GM21367 (cell line): Measurements from ENCODE around the gene FBXO22.
"Not testable (repeated sequence)": the region's sequence is repeated elsewhere in the genome, so short reads cannot be mapped to it uniquely, and the experiment has no call there.

Experiments used
- ATAC-seq: cut with Tn5 transposase; IDR thresholded peaks from one replicate; pipeline ENCODE4 v1.9.1; 2021; ENCODE audit not compliant: unreplicated experiment

FBXO22 gene

GRCh38 chr15:75903331-75904239, at the start of gene FBXO22:
Gene FBXO22 (plus strand): TSS chr15:75903878. CDS start chr15:75903964, 86 bp downstream.
- ATAC-seq, result peak; percentile 89

DNA sequence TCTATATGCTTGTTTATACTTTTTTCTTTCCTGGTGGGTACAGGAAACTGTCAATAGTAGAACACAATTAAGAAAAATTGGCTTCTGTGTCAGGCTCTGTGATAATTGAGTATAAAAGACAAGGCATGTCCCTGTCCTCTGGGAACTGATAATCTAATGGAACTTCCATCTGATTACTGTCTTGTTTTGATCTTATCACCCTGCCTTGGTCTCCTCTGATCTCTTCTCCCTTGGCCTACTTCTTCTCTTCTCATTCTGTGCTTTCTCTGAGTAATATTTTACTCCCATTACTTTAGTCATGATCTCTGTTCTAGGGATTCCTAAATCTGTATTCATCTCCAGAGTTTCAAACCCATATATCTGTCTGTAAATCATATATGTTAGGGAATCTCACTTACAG, 45.8 kb upstream of the FBXO22 start:
- no peak for ATAC-seq

GRCh38 chr15:75861750-75862402, 41.8 kb upstream of the FBXO22 start:
- no peak for ATAC-seq

- no peak for ATAC-seq
Observed at GRCh38 chr15:75862796-75863195, 40.9 kb upstream of the FBXO22 start.

- no peak for ATAC-seq
Observed at GRCh38 chr15:75864213-75865059, 39.2 kb upstream of the FBXO22 start.

- ATAC-seq, result not testable (repeated sequence)
Observed at GRCh38 chr15:75866045-75866444, 37.6 kb upstream of the FBXO22 start.

DNA sequence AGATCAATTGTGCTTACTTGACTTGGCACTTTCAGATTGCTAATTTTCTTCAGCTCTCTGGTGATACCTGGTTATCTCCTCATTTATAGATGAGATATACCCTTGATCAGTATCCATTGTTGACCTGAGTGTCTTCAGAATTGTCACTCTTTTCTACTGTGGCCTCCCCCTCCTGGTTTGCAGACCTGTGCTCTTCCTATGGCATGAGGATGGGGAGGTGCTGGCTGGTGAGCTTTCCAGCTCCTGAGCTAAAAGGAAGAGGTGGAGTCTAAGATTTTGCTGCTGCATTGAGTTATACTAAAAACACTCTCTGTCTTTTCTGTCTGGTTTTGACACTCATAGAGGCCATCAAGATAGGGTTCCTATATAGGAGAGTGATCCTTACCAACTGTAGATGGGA, 36.8 kb upstream of the FBXO22 start:
- no peak for ATAC-seq

- ATAC-seq, result no peak
Observed at GRCh38 chr15:75867449-75867848, 36.2 kb upstream of the FBXO22 start.

- no peak for ATAC-seq
Observed at GRCh38 chr15:75868019-75868418, 35.7 kb upstream of the FBXO22 start.

GRCh38 chr15:75869446-75869845, 34.2 kb upstream of the FBXO22 start:
- no peak for ATAC-seq

DNA sequence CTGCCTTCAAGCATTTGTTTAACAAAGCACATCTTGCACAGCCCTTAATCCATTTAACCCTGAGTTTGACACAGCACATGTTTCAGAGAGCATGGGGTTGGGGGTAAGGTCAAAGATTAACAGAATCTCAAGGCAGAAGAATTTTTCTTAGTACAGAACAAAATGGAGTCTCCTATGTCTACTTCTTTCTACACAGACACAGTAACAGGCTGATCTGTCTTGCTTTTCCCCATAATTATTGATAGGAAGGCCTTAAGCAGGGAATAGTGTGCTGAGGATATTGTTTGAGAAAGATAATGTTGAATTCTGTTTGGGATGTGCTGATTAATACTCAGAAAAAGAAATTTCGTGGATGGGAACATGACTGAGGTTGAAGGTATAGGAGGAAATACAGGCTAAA, 32.1 kb upstream of the FBXO22 start:
- not testable (repeated sequence) for ATAC-seq

- ATAC-seq, result no peak
Observed at GRCh38 chr15:75872403-75872990, 31.2 kb upstream of the FBXO22 start.

DNA sequence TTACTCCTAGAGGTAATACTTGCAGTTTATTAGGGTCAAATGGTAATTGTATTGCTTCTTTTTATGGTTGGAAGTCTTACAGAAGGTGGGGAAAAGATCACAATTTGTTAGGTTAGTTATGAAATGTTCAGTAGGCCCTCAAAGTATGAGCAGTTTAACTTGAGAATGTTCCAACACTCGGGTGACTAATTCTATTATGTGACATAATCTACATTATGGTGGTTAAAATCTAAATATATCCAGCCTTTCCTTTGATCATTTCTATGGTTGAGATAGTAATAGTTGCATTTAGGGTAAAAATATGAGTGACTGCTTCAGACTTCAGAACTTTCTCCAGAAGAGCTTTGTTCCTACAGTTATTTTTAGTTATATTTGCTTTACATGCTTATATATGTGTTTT, 19.6 kb upstream of the FBXO22 start:
- no peak for ATAC-seq

DNA sequence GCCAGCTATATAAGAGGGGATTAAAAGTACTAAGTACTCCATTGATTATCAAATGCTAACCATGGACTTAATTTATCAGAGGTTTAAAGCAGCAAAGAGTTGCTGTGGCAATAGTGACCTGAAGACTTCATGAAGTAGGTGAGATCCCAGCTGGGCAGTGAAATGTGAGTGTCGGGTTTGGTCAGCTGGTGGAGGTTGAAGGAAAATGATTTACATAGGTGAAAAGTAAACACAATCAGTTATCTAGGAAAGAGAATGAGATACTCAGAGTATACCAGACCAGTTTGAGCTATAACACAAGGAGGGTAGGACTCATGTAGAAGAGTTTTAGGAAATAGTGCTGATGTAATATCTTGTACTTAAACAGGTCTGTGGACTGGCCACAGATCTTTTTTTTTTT, 16.5 kb upstream of the FBXO22 start:
- no peak for ATAC-seq

DNA sequence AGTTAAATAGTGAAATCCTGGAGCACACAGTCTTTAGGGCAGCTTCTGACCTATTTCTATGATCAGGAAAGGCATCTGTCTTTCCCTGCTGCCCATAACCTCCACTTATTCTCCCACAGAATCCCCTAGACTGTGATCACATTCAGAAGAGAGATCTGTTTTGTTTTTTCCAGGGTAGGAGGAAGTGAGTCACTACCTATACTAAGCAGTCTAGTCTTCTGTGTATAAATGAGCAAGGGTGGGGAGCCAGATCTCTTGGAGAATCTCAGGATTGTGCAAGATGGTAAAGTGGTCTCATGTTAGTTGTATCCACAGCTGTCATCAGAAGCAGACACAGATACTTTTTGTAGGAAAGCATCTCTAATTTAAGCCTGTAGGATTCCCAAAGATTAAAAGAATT, 11.8 kb upstream of the FBXO22 start:
- ATAC-seq, result no peak

DNA sequence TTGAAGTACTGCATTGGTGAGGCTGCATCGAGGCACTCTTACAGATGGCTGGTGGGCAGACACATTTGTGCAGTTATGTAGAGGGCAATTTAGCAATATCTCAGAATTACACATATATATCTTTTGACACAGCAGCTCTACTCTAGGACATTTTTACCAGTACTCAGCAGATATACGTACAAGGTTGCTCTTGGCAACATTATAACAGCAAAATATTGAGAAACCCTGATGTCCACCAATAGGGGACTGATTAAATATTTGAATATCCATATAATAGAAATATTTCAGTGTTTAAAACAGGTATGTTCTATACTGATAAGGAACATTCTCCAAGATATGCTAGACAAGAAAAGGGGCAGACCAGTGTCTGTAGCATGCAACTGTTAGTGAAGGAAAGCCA, 7.9 kb upstream of the FBXO22 start:
- no peak for ATAC-seq

- ATAC-seq, result no peak
Observed at GRCh38 chr15:75900577-75900976, 3.1 kb upstream of the FBXO22 start.

DNA sequence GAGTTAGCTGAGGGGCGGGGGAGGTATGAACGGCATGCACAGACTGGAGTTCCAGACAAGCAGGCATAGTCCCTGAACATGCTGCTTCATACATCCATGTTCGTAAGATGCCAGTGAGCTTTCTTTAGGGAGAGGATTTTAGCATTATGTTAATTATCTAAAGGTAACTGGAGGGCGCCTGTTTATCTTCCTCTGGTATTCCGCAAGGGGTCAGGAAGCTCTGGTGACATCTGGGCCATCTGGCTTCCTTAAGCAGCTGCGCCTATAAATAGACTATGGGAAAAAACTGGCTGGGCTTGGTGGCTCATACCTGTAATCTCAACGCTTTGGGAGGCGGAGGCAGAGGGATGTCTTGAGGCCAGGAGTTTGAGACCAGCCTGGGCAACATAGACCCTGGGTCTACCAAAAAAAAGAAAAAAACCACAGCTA, 1.5 kb upstream of the FBXO22 start:
- ATAC-seq, result no peak

- ATAC-seq, result no peak
Observed at GRCh38 chr15:75905231-75905630, 1.6 kb downstream of the FBXO22 start.

DNA sequence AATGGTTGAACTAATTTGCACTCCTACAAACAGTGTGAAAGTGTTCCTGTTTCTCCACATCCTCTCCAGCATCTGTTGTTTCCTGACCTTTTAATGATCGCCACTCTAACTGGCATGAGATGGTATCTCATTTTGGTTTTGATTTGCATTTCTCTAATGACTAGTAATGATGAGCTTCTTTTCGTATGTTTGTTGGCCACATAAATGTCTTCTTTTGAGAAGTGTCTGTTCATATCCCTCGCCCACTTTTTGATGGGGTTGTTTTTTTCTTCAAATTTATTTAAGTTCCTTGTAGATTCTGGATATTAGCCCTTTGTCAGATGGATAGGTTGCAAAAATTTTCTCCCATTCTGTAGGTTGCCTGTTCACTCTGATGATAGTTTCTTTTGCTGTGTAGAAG, 6.7 kb downstream of the FBXO22 start:
- not testable (repeated sequence) for ATAC-seq

DNA sequence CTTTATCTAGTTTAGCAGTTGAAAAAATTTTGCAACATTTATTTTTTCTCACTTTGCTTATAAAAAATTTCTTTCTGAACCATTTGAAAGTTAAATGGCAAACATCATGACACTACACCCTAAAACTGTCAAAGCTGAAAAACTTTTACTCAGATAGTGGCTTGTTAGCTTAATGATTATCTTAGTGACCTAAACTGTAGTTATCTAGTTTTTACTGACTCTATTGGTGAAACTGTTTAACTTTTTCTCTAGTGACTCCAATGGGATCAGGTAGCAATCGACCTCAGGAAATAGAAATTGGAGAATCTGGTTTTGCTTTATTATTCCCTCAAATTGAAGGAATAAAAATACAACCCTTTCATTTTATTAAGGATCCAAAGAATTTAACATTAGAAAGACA, 13.3 kb downstream of the FBXO22 start:
- no peak for ATAC-seq
